Measurements from ENCODE around the gene ACTR3.

- no peak for TF ChIP-seq CTCF (conservative IDR thresholded peaks at IDR 0.05 in 1 of 2, IDR thresholded peaks at IDR 0.05 in 1 of 2; ENCODE audit: extremely low read depth in 1 of 2, insufficient read depth in 1 of 2, low read depth in 1 of 2, low read length in 2 of 2)
- TF ChIP-seq EZH2 (IDR thresholded peaks at IDR 0.05; ENCODE audit: borderline replicate concordance, low read length): no peak
These were observed 16.8 kb downstream of the ACTR3 start for GRCh38 chr2:113906647-113907046.

All from mammary epithelial cell (primary cell).